ENCODE results near the gene LSS.

GRCh38 chr21:46149205-46149901, 79.2 kb downstream of the LSS start:
- TF ChIP-seq CTCF (conservative IDR thresholded peaks at IDR 0.05 in 1 of 2, IDR thresholded peaks at IDR 0.05 in 1 of 2; ENCODE audit: extremely low read depth in 1 of 2, insufficient read depth in 1 of 2, low read depth in 1 of 2, low read length in 2 of 2): no peak
- TF ChIP-seq EZH2 (IDR thresholded peaks at IDR 0.05; ENCODE audit: borderline replicate concordance, low read length): no peak
